ENCODE results near the gene GPN2.

Gene GPN2

DNA sequence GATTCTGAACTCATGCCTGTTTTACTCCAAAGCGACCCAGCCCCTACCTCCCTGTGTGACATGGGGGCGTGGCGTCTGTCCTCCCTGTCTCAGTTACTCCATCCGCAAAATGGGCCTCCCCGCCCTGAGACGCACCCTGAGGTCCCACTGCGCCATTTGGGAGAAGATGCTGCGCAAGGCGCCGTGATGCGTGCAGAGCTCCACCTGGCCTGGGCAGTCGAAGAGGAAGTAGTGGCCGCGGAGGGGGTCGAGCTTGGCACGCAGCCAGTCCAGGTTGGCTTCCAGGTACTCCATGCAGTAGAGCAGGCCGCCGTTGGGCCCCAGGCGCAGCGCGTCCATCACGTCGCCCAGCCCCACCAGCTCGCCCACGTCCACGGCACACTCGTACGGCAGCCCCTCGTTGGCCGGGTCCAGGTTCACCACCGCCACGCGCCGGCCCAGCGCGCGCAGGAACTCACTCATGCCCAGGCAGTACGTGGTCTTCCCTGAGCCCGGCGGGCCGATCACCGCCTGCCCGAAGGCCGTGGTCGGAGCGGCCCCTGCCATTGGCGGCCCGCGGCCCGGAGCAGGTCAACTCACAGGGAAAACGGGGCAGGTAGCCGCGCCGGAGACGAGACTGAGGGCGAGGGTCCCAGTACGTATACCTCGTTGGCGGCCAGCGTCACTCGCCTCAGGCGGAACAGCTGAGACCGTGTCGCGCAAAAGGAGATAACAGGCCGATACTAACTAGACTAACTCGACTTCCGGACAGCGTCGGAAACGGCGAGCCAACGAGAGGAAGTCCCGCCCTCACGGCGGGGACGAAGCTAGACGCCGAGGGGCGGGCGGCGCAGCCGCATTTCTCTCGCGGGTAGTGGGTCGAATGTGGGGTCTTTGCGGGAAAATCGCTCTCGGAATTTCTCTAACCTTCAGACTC is at the start of gene GPN2:
Gene GPN2 (minus strand): TSS at position 733 of the 916 bp plus-strand sequence. CDS start 187 bp downstream, at position 546.
- DNase-seq, result peak; percentile 36

DNA sequence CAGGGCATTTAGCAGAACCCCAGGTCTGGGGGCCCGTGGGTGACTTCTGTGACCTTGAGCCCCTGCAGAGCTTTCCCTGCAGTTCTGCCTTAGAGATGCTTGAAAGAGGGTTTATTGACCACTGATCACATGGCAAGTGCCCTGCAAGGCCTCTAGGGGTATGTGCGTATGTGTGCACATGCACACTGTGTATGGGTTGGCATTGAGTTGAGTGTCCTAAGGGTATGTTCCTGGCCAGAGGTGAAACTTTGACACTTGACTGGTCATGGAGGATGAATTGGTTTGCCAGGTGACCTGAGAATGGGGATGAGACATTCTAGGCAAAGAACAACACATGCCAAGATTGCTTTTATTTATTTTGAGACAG is 48.6 kb upstream of the GPN2 start:
- DNase-seq, result no peak

DNA sequence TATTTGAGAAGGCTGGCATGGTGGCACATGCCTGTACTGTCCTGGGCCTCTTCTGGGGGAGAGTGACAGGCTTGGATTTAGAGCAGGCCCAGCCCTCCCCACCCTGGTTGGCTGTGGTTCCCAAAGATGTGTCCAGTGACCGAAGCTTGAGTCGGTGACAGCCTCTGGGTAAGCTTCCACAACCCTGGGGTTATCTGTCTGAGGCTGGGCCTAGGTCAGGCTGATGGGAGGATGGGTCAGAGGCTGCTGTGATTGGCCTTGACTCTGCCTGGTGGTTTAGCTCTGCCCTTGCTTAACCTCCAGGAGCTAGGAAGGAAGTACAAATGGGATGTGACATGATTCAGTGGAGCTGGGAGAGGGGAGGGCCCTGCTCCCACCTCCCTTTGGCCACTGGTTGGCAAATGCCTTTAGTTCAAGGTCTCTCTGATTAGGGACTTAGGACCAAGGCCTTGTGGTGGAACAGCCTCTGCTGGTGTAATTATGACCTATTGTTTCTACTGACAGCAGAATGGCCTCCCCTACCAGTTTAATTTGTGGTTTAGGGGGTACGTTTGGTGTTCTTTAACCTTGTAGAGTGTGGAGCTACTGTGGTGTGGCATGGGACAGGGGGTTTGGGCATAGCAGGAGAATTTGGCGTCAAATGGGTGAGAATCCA is 48.0 kb upstream of the GPN2 start:
- DNase-seq, result no peak

DNA sequence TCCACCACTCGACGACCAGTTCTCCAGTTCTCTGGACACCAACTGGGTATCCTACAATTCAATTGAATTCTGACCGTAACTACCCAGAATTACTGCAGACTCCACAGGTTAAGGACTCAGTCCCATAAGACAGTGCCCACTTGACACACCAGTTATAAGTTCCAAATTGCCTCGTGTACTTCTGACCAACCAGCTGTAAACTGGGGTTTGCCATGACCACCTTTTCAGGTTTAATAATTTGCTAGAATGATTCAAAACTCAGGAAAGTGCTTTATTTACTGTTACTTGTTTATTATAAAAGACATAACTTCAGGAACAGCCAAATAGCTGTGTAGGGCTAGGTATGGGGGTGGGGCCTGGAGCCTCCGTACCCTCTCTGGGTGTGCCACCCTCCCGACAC is 46.7 kb upstream of the GPN2 start:
- DNase-seq, result no peak

DNA sequence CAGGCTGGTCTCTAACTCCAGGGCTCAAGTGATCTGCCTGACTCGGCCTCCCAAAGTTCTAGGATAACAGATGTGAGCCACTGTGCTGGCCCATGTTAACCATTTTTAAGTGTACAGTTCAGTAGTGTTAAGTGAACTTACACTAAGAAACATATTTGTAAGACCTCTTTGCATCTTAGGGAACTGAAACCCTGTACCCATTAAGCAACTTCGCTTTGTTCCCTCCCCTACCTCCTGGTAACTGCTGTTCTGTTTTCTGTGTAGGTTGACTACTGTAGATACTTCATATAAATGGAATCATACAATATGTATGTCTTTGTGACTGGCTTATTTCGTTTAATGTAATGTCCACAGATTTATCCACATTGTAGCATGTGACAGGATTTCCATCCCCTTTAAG is 42.4 kb upstream of the GPN2 start:
- no peak for DNase-seq

DNA sequence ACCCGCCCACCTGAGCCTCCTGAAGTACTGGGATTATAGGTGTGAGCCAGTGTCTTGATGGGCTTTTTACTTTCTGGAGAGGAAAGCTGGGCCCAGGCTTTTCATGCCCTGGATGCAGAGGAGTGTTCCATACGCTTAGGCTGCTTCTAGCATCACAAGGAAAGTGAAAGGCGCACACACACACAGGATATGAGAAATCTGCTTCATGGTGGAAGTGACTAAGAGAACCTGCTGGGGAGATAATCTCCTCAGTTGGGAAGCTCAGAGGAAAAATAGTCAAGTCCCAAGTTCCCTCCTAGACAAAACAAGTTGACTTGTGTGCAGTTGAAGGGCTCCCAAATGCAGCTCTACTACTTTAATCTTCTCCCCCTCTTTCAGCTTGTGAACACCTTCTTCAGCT is 33.6 kb upstream of the GPN2 start:
- DNase-seq, result no peak

DNA sequence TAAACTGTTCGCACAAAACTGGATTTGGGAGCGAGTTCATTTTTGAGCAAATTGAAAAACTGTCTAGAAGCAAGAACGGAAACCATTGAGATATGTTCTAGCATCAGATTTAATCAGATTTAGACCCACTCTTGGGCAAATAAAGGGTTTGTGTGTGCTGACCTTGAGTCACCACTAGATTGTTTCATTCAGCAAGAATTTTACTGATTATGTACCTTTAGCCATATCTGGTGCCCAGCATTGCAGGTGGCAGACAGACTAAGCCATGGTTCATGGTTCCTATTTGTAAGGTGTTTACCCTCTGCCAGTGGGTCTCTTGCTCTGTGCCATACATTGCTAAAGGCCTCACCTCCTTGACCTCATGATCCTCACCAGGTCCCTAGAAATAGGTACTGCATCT is 32.8 kb upstream of the GPN2 start:
- no peak for DNase-seq

DNA sequence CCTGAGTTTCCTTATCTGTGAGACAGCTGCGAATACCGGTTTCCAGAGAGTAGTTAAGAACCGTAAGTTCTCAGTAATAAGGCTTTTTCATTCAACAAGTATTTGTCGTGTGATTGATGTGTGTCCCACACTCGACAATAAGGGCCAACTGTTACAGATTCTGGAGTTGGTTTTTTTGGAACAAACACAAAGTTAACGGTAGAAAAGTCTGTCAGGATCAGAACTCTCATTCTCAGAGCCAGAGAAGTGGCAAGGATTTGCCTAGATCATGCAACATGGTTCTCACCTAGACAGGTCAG is 32.3 kb upstream of the GPN2 start:
- DNase-seq, result no peak

DNA sequence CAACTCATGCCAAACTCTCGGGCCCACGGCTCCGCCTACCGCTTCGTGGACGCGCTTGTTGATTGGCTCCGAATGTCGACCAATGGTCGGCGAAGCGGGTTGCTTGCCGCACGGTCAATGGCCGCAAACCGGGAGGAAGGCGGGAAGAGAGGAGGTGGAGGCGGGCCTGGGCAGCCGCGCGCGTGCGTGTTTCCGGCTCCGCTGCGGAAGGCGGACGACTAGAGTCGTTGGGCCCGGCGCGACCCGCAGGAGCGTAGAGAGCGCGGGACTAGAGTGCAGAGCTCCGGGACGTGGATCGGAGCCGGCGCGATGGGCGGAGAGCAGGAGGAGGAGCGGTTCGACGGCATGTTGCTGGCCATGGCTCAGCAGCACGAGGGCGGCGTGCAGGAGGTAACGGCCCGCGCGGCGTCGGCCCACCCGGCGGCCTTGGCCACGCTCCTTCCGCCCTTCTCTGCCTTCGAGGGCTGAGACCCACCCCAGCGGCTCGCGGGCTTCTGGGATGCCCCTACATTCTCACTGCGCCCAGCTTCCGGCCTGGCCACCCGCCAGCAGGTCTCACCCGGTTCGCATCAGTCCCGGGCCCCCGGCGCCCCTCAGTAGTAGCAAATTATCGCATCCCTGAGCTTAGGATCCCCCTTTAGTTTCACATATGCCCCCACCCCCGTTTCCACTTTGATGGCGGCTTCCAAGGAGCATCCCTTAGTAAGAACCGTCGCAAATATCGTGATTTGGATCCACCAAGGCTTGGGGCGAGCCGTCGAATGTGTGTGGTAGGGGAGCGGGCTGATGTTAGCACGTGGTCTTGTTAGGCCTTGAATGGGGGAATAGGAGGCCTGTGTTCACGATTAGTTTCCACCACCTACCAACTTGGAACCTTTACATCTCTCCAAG is 31.7 kb upstream of the GPN2 start, which contains the start of gene NUDC:
Gene NUDC (plus strand): TSS at position 204 of the 891 bp plus-strand sequence. CDS start 106 bp downstream, at position 310.
- peak; percentile 86 for DNase-seq

DNA sequence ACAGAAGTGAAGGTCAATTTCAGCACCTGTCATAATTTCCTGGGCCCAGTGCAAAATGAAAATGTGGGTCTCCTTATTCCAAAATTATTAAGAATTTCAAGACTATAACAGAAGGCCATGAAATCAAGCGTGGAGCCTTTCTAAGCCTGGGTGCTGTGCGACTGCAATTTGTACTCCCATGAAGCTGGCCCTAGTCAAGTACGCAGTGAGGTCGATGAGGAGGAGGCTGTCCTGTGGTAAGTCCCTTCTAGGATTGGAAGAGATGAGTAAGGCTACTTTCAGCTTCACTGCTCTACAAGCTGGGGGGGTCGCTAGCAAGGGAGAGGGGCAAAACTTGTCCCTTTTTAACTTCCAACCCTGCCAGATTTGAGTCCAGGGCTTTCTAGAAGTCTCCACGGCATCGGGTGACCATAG is 31.1 kb upstream of the GPN2 start:
- no peak for DNase-seq

DNA sequence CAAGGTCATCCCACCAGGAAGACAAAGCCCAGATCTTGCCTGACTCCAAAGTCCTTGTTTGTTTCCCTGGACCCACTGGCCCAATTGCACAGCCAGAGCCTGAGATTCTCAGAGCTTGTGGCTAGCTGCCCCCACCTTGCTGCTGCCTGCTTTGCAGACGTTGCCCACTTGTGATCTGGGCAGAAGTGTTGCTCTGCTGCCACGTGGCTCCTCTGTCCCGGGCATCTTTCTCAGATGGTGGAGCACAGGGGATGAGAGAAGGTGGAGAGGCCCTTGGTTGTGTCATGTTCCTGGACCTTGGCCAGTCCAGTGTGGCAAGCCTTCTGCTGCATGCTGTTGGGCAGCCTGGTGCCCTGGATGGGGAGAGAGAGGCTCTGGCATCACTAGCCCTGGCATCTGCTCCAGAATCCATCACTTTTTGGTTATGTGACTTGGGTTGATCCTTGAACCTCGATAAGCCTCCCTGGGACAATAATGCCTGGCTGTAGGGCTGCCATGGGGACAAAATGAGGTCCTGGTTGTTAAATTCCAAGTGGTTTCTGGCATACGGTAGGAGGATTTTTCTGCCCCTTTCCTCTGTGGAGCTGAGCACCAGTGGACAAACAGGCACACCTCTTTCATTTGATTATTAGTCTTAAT is 25.2 kb upstream of the GPN2 start:
- no peak for DNase-seq

DNA sequence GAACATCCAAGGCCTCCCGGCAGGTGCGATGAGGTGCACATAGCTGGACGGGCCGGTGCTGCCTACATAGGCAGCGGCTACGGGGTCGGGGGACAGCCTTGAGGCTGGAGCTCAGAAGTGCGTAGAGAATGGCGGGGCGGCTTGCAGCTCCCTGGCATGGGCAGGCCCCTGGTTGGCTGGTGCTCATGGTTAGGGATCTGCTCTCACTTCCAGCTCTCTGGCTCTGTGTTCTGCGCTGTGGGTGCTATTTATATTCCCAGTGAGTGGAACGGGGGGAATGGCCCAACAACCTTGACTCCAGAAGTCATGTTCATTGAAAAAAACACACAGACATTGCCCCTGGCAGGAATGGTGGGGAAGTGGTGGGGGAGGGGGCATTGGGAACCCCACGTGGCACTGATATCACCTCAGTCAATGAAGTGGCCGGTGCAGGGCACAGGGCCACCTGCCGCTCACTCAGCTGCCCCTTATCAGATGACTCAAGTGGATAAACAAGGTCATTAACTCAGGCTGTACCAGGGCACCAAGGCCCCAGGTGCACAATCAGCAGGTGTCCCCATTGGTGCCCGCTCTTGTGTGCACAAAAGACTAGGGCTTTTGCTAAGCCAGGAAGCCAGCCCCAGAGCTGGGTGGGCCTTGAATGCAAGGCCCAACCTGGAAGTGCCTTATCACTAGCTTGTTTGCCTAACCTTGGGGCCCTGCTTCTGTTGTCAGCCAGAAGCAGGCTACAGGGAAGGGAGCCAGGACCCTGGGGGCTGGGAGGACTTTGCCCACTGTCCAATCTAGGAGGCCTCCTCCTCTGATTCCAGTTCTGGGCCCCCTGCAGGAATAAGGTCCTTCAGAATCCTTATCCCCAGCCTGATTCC is 23.9 kb upstream of the GPN2 start, which contains the start of gene NR0B2:
Gene NR0B2 (minus strand): TSS at position 222 of the 866 bp plus-strand sequence. CDS start 35 bp downstream, at position 187.
- DNase-seq, result peak; percentile 89

DNA sequence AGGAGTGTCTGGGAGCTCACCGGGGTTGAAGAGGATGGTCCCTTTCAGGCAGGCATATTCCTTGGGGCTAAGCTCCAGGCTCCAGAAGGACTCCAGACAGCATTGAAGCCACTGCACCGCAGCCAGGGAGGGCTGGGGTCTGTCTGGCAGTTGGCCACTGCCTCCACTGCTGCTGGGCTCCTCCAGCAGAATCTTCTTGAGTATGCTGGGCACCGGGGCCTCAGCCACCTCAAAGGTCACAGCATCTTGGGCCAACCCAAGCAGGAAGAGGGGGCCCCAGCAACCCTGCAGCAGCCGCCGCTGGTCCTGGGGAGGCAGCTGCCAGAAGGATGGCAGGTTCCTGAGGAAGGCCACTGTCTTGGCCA is 23.3 kb upstream of the GPN2 start:
- DNase-seq, result no peak

DNA sequence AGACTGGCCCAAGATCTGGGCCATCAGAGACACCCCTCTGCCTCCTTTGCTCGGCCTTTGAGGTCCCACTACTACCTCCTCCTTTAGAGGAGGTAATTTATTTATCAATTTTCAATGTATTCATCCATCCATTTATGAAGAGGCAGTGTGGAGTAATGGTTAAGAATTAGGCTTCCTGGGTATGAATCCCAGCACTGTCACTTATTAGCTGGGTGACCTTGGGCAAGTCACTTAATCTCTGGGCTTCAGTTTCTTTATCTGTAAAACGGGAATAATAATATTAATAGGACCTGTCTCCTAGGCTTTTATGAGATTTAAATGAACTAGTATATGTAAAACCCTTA is 22.0 kb upstream of the GPN2 start:
- no peak for DNase-seq

DNA sequence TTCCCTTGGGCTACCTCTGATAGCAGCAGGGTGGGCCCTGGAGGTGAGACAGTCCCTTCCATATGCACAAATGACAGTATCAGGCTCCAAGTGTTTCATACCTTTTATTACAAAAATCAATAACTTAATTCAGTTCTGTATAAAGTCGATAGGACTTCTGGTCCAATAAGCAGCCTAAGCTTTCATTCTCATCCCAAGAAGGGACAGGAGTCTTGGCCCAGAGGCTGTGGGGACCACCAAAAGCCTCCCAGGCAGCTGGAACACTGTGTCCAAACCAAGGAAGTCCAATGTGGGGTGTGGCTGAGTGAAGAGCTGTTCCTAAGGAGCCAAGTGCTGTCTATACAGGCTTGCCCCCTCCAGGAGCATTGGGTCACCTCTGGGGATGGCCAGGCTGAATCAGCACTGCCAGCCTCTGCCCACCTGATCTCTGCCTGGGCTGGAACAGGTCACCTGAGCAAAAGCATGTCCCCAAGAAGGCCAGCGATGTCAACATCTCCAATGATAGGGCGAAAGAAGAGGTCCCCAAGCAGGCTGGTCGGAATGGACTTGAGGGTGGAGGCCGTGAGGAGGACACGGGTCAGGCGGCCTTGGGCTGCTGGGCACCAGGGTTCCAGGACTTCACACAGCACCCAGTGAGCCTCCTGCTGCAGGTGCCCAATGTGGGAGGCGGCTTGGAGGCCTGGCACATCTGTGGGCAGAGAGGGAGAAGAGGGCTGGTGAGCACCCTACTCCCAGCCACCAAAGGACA is 21.5 kb upstream of the GPN2 start:
- DNase-seq, result no peak

DNA sequence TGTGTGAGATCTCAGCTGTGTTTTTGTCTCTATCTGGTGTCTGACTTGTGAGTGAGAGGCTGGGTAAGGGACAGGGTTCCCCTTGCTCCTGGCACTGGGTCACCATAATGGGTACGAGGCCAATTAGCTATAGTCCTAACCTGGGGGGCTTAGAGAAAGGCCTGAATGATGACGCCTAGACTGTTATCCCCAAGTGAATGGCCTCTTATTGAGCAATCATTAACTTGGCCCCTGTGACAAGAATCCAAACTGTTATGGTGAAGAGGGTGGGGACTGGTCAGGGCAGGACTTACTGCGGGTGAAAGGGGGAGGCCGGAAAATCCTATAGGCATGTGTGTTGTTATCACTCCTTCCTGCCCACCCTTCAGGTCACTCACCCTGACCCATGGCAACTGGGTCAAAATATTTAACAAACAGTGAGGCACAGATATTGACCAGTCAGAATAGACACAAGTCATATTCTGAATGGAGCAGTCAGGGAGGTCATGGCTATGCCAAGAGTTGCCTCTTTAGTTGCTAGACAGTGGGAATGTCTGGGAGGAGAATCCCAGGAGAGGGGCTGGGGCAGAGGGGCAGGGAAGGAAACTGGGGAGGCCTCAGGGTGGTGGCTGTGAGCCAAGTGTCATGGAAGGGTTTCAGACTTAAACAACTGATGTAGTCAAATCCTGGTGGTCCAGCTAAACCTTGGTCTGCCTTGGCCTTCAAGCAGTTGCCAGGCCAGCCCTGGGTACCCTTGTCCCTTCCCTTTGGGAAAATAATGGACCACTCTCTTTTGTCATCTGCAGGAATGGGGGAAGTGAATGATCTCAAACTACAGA is 20.5 kb upstream of the GPN2 start:
- no peak for DNase-seq

DNA sequence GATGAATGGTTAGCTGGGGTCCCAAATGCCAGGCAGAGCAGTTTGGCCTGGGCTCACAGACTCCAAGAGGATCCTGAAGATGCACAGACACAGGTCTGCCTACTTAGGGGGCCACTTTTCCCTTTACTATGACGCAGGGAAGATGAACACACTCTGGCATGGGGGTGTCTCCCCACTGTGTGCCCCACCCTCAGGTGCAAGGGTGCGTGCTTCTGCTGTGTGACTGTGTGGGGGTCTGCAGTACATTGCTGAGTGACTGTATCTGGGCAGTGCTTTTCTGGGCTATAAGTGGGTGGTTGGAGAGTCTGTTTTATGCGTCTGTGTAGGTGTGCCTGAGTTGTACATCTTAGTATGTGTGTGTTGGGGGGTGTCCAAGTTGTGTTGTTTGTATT is 19.9 kb upstream of the GPN2 start:
- no peak for DNase-seq

DNA sequence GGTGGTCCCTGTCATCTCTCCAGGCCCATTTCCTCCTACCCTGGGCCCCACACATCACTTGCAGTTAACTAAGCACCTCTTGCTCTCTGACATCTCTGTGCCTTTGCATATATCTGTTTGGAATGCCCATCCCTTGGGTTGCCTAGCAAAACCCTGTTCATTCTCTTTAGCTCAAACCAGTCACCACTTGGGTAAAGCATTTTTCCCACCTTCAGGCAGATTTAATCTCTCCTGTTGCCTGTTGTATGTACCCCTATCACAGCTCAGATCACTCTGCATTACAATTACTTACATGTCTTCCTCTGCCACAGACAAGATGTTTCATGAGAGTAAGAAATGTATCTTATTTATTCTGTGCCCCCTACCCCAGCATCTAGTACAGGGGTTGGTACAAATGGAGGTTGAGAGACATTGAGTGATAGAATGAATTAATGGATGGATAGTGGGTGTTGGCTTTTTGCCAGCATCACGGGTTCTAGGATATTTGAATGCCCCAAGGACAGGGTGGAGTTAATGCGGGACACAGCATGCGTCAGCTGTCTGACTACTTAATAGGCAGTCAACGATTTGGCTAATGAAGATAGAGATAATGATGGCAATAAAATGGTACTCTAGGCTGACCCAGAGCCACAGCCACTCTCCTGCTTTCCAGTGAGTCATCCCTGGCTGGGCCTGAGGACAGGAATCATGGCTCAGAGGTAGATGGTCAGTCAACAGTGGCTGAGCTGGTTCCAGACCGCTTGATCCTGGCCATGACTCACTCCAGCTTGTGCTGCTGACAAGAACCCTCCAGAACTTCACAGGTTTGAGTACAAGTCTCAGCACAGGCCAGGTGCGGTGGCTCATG is 17.2 kb upstream of the GPN2 start:
- DNase-seq, result no peak

DNA sequence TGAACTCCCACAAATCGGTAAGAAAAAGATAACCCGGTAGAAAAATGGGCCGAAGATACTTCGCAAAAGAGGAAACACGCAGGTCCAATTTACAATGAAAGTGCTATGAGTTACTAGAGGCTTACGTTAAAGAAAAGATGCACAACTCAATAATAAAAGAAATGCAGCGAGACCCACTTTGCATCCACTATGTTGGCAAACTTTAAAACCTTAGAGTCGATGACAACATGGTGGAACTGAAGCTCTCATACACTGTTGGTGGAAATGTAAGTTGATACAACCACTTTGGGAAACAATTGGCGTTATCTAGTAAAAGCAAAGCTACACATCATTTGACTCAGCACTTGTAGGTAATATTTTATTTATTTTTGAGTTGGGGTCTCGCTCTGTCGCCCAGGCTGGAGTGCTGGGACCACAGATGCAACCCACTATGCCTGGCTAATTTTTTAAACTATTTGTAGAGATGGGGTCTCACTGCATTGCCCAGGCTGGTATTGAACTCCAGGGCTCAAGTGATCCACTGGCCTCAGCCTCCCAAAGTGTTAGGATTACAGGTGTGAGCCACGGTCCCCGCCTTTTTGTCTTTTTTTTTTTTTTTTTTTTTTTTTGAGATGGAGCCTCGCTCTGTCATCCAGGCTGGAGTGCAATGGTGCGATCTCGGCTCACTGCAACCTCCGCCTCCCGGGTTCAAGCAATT is 10.9 kb upstream of the GPN2 start:
- DNase-seq, result no peak

All from SHP77 treated with DMSO at 0.1 percent for 48 hours (cell line).